Stromal cell of bone marrow (primary cell): ENCODE measurements around the gene SPG7.

Experiments
- DNase-seq: peaks from one replicate; pipeline ENCODE4 v3.0.0-alpha.2; 2012; ENCODE audit warnings: low read depth

The SPG7 gene

GRCh38 chr16:89600427-89600826 is 92.2 kb downstream of the SPG7 start:
- no peak for DNase-seq

DNA sequence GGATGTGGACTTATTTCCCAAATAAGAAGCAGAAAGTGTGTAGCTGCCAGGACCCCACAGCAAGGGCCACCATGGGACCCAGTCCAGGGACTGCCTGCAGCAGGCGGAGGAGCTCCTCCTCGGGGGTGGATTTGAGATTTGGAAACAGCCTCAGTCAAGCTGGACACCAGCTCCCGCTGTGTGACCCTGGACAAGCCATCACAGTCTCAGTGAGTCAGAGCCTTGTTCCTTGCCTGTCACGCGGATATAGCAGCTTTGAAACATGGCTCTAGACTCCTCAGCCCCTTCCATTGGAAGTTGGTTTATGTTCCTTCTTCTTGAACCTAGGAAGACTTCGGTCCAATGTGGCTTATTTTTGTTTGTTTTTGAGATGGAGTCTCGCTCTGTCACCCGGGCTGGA is 92.8 kb downstream of the SPG7 start:
- no peak for DNase-seq

DNA sequence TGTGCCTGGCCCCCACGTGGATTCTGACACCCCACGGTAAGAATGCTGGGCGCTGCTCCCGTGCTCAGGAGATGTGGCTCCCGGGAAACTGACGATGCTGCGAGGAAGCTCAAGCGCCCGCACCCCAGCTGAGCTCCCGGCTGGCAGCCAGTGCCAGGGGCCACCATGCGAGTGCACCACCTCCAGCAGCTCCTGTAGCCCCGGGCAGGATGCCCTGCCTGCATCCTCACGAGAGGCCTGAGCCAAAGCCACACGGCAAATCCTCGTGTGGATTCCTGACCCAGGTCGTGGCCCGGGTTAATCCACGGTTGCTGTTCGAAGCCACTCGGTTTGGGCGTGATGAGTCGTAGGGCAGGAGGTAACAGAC is 93.7 kb downstream of the SPG7 start:
- no peak for DNase-seq

DNA sequence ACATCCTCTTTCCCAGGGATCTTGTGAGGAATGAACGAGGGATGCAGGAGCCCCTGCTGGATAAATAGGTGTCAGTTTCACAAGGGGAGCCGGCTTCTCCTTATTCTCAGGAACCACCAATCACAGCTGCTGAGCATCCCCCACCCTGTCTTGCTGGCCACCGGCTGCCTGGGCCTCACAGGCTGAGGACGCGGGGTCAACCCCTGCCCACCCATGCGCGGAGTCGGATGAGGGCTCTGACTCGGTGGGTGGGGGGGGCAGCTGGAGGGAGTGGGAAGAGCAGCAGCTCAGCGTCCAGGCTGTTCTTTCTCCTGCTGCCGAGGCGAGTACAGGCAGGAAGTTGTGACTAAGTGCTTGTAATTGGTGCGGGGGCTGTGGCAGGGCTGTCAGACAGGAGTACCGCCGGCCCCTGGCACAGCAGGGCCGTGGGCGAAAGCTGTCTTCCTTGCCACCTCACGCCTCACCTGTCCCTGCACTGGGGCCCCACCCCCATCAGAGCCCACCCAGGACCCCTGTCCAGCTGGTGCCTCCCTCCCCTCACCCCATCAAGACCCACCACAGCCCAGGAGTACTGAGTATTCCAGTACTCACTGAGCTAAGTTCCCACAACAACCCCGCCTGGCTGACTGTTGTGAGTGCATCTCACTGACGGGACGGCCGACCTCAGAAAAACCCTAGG is 94.2 kb downstream of the SPG7 start:
- DNase-seq: peak; percentile 59

DNA sequence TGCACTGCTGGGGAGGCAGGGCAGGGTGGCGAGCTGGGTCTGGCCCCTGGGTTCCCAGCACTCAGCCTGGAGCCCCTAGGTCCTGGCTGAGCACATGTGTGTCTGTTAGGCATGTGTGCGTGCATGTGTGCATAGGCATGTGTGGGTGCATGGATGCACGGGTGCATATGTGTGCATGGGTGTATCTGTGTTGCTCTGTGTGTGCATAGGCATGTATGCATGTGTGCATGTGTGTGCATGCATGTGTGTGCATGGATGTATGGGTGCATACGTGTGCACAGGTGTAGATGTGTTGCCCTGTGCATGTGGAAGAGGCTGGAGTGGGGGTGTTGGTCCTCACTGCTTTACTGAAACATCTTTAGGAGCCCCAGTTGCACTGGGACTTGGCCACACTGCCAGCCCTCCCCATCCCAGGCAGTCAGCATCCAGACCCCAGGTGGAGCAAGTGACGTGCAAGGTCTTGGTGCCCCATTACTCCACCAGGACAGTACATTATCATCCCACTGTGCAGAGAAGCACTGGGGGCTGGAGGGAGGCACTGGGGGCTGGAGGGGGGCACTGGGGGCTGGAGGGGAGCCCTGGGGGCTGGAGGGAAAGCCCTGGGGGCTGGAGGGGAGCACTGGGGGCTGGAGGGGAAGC is 94.9 kb downstream of the SPG7 start:
- DNase-seq: no peak

DNA sequence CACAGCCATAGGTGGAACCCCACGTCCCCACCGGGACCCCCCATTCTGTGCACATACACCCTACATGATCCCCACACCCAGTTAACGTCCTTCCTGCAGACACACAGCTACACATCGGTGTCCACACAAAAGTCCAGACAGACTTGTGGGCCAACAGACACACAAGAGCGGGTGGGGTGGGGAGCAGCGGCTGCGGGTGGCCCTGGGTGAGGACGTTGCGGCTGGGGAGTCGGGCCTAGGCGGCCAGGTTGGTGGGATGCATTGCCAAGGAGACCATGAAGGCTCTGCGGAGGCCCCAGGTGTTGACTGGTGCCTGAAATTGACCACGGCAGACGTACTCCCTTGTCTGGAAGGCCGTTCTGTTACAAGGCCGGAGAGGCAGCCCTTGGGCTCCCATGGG is 96.6 kb downstream of the SPG7 start:
- DNase-seq: no peak

DNA sequence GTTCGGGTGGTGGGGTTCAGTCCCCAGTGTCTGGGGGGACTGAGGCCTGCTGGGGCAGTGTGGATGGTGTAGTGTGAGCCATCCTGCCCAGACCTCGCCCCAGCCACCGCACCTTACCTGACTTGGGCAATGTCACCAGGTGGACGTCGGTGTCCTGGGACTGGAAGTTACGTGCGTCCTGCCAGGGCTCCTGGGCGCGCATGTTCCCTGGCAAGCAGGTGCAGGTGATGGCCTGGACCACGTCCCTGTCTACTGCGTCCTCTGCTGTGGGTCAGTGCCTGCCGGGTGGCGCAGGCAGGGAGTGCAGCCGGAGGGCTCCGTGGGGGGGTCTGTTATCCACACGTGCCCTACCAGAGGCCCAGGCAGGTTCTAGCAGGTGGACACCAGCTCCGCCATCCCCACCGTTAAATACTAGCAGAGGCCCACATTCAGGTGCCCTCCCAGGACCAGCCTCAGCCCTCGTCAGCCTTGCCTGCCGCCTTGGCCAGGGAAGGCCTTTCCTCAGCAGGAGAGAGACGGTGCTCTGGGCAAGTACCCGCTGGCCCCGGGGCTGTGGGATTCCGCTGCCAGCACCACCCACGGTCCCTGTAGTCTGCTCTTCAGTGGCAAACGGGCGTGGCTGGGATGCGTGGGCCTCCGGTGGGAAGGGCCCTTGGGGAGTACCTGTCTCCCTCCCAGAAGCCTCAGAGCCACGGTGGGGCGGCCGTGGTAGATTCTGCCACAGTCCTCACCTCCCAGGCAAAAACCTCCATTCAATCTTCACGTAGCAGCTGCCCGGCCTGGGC is 97.2 kb downstream of the SPG7 start:
- no peak for DNase-seq

DNA sequence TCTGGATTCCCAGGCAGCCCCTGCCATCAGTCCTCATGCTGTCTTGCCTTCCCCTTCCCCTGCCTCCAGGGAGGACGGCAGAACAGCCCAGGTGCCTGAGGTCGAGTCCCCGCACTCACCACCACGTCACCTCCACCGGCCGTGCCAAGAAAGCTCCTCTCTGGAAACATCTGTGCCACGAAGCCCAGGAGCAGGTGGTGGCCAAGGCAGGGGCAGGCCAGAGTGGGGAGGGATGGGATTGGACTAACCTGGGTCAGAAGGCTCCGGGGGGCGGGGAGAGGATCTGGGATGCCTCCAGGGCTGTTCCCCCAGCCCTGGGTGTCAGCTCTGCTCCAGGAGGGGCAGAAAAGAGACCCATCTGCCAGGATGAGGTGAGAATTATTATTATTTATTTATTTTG is 97.8 kb downstream of the SPG7 start:
- no peak for DNase-seq
